SH-SY5Y (cell line): Measurements from ENCODE around the gene THAP5.

Source experiments
- GATA2 ChIP-seq: IDR thresholded peaks from 2 replicates; pipeline ENCODE4 v1.6.1; 2011; ENCODE audit warnings: mild to moderate bottlenecking, low read depth, low read length
- GATA3 ChIP-seq: IDR thresholded peaks from 2 replicates; pipeline ENCODE4 v1.6.1; 2011; ENCODE audit warnings: low read depth, mild to moderate bottlenecking, low read length, moderate library complexity

Gene THAP5

GRCh38 chr7:108569381-108570145 lies at the start of gene THAP5, which contains the start of gene DNAJB9:
Gene THAP5, minus strand, starts transcription at chr7:108569706. Its CDS starts 137 bp downstream, at chr7:108569569.
Gene DNAJB9, plus strand, starts transcription at chr7:108569874. Its CDS starts 1,853 bp downstream, at chr7:108571727.
- TF ChIP-seq GATA3, result no peak
- no peak for TF ChIP-seq GATA2

DNA sequence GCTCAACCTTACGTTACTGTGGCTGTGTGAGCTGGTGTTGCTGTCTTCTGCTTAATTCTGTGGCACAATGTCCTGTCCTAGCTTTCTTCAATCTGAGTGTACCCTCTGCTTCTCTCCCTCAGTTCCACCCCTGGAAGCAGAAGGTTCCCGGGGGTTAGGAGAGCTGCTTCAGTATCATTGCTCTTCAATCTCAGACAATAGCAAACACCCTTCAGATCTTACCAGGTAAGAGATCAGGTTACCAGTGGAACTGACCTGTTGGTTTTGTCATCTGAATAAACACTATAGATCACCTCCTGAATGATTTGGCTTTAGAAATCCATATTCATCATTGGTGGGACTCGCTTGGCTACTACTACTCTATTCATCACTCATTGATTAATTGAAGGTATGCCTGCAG lies 48.5 kb upstream of the THAP5 start:
- TF ChIP-seq GATA2, result no peak
- no peak for TF ChIP-seq GATA3

- no peak for TF ChIP-seq GATA3
- no peak for TF ChIP-seq GATA2
Observed at GRCh38 chr7:108614896-108615295, 45.4 kb upstream of the THAP5 start.

DNA sequence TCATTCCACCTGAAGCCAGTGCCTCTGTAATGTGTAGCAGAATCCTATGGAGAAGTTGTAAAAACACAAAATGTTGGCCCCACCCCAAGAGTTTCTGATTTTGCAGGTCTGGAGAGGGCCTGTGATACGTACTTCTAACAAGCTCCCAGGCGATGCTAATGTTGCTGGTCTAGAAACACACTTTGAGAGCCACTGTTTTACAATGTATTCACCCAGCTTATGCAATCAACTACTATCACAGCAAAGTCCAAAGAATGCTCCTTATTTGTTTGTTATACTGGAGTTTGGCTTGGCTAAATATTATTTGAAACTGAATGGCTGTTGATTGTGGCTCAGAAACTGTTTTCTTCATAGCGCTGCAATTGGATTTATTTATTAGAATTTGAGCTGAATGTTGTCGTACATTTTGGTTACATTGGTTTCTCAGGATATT lies 44.5 kb upstream of the THAP5 start:
- TF ChIP-seq GATA3 (no peak), GATA2 (no peak)

DNA sequence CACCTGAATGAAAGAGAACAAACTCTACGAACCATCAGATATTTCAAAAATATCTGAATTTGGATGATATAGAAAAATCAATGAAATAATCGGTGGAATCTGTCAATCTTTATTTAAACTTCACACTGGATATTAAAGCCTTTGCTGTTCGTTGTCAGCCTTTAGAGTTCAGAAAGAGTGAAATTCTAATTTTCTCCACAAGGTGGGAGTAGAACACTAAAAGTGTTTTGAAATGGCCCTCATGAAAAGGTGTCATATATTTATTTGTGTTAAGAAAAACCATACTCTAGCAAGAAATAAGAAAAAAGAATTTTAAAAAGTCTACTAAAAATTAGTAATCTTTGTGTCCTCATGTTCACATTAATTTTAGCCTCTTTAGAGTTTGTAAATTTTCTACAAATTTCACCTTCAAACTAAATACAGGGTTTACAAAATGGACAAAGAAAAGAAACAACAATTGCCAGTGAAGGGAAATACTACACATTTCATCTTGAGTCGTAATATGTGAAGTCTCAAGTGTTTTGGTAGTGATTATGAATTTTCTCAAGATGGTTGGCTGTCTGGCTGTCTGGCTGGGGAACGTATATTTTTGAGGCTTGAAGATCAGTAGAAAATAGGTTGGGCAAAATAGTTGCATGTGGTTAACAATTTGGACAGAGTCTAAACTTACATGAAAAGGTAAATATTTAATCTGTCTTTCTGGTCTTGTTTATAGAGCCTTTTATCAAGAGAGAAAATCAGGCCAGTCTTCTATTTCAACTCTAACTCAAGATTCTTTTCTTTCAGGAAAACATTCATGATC lies 43.8 kb upstream of the THAP5 start:
- TF ChIP-seq GATA2 (no peak), GATA3 (no peak)

DNA sequence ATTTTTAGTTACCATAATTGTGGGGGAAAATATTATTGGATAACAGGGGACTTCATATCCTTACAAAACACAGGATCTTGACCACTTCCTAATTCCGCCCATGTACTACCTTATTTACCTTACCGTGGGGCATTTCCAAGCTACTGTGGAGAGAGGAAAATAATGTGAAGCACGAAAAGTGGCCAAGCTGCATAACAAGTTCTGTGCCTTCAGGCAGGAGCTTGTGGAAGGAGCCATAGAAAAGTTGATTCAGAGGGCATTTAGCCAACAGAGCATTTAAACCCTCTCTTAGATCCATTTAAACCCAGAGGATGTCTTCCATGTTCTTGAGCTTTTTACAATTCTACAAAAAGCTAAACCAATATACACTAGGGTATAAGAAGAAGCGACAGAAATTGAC lies 41.8 kb upstream of the THAP5 start:
- no peak for TF ChIP-seq GATA2

GRCh38 chr7:108609643-108610042 lies 40.1 kb upstream of the THAP5 start:
- TF ChIP-seq GATA2 (no peak), GATA3 (no peak)

GRCh38 chr7:108605559-108606201 lies 36.2 kb upstream of the THAP5 start:
- TF ChIP-seq GATA3 (no peak), GATA2 (no peak)

GRCh38 chr7:108604307-108605077 lies 35.0 kb upstream of the THAP5 start:
- TF ChIP-seq GATA2 (peak; percentile 70; the same call in 1 of the 2 replicates), GATA3 (peak; percentile 40; the same call in 1 of the 2 replicates)

DNA sequence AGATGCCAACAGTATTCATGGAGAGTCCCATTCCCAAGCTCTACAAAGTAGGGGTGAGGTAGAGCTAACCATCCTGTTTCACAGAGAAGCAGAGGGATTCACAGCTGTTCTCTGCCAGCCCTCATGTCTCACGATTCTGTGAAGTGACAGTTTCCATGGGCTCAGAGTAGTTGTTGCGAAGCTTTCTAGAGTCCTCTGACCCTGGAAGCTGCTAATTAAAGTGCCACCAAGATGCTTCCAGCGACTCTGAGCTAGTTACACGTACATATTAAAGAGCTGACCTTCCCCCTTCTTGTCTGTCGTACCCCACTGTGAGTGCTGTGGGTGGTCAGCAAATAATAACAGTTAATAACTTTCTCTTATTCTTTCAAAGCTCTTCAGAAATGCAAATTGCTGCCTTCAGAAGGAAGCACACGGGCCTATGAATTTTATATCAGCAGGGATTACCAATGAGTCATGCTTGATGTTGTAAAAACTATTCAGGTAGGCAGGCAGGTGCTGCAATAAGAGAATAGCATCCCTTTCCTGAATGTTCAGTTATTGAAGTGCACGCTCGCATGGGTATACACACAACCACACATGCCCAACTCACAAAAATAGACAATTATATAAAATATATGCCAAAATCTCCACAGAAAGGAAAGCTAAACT lies 34.3 kb upstream of the THAP5 start:
- TF ChIP-seq GATA2 (no peak), GATA3 (no peak)

- no peak for TF ChIP-seq GATA2
- TF ChIP-seq GATA3, result no peak
Observed at GRCh38 chr7:108600399-108600798, 30.9 kb upstream of the THAP5 start.

DNA sequence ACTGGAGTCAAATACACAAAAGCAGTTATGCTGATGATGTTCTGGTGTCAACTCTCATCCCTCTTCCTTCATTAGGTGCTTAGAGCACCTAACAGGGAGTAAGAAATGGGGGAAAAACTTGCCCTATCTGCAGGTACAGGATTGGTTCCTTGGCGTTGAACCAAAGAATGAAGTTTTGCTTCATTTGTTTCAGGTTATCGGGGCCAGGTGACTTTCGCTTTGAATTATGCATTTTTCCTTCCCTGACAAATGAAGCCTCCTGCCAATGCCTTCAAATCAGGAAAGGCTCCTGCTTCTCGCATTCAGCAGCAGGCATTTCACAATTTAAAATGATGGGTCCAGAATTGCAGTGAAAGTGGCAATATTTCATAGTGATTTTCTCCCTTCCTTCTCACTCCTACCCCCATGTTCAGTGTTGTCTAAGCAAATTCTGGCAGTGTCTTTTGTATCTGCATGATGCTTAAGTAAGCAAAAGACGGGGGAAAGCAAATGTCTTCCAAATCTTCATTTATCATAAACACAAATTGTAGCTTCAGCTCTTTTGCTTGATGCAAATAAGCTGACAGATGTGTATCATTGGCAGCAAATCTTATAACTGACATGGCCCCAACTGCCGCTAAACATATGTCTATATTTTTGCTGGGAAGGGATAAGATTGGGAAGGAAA lies 29.5 kb upstream of the THAP5 start:
- TF ChIP-seq GATA3 (no peak), GATA2 (no peak)

DNA sequence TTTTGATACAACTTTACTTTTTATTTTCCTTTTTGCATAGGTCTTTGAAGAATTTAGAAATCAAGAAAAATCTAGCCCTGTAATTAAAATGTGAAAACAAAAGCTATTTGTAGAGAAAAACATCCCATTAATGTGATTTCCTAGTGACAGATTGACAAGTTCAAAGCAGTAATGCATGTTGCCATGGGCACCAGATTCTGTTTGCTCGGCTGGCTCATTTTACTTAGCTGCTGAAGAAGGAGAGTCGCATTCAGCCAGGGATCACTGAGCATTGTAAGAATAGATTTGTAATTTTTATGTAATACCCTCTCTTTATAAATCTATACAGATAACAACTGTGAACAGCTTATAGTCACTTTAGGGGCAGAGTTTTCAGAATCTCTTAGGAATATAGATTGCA lies 28.6 kb upstream of the THAP5 start:
- TF ChIP-seq GATA2, result no peak
- no peak for TF ChIP-seq GATA3
